ENCODE data around the gene BCORL1. TPM values are rescaled to one million over a fixed set of nuclear protein-coding genes. Genes with fewer than 3 reads are reported as not detected.

The BCORL1 gene, protein sequence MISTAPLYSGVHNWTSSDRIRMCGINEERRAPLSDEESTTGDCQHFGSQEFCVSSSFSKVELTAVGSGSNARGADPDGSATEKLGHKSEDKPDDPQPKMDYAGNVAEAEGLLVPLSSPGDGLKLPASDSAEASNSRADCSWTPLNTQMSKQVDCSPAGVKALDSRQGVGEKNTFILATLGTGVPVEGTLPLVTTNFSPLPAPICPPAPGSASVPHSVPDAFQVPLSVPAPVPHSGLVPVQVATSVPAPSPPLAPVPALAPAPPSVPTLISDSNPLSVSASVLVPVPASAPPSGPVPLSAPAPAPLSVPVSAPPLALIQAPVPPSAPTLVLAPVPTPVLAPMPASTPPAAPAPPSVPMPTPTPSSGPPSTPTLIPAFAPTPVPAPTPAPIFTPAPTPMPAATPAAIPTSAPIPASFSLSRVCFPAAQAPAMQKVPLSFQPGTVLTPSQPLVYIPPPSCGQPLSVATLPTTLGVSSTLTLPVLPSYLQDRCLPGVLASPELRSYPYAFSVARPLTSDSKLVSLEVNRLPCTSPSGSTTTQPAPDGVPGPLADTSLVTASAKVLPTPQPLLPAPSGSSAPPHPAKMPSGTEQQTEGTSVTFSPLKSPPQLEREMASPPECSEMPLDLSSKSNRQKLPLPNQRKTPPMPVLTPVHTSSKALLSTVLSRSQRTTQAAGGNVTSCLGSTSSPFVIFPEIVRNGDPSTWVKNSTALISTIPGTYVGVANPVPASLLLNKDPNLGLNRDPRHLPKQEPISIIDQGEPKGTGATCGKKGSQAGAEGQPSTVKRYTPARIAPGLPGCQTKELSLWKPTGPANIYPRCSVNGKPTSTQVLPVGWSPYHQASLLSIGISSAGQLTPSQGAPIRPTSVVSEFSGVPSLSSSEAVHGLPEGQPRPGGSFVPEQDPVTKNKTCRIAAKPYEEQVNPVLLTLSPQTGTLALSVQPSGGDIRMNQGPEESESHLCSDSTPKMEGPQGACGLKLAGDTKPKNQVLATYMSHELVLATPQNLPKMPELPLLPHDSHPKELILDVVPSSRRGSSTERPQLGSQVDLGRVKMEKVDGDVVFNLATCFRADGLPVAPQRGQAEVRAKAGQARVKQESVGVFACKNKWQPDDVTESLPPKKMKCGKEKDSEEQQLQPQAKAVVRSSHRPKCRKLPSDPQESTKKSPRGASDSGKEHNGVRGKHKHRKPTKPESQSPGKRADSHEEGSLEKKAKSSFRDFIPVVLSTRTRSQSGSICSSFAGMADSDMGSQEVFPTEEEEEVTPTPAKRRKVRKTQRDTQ (N-terminal part only)
- 10 to 100 TPM in 1 of 4 donors, 1 to 10 TPM in 3; 4.3 to 10.0 (median 7.9) TPM for total RNA-seq

DNA sequence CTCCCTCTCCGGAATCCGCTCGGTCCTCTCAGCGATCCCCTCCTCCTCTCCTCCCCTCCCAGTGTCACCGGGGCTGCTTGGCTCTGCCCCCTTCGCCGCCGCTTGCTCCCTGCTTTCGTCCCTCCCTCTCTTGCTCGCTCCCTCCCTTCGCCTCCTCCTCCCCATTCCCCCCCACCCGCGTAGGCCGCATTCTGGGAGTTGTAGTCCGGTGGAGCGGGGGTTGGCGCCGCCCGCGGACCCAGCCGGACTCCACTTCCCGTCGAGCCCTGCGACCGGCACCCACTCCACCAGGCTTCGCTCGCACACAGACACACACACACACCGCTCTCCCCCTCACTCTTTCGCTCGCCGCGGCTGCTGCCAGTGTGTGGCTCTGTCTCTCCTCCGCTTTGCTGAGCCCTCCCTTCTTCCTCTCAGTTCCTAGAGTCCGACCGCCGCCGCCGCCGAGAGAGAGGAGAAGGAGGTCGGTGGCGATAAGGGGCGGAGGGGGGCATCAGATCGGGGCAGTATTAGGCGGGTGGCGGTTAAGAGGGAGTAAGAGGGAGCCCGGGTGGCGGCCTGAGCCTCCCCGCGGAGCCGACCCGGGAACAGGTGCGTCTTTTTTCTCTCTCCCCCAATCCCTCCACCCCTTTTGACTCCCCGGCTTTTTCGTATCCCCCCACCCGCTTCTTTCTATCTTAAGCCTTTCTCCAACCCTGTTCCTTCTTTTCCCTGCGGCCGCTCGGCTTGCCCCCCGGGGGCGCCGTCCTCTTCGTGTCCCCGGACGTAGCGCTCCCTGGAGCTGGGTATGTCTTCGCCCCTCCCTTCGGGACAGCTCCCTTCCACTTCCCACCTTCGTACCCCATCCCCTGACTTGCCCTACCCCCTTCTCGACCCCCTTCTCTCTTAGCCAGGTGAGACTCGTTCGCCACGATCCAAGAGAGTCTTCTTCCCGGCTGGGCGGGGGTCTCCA lies at the start of gene BCORL1:
Gene BCORL1 (plus strand): TSS at position 336 of the 952 bp plus-strand sequence. CDS start 22,597 bp downstream, outside the sequence.
- WGBS, 2 donors, result 0 to 42% methylated on average over 48 to 74 of the region's 74 CpGs
- peak; percentile 86 to 98 for DNase-seq (ENCODE audit: low spot score in 2 of 2)
- intact Hi-C loops (cut with DNase I; ENCODE audit: low total_unique reads), result no loop called here
- H3K4me3 ChIP-seq (ENCODE audit: low read depth, poor library complexity, severe bottlenecking), result no peak within 1 kb of the TSS
- TF ChIP-seq, protein P1, sequence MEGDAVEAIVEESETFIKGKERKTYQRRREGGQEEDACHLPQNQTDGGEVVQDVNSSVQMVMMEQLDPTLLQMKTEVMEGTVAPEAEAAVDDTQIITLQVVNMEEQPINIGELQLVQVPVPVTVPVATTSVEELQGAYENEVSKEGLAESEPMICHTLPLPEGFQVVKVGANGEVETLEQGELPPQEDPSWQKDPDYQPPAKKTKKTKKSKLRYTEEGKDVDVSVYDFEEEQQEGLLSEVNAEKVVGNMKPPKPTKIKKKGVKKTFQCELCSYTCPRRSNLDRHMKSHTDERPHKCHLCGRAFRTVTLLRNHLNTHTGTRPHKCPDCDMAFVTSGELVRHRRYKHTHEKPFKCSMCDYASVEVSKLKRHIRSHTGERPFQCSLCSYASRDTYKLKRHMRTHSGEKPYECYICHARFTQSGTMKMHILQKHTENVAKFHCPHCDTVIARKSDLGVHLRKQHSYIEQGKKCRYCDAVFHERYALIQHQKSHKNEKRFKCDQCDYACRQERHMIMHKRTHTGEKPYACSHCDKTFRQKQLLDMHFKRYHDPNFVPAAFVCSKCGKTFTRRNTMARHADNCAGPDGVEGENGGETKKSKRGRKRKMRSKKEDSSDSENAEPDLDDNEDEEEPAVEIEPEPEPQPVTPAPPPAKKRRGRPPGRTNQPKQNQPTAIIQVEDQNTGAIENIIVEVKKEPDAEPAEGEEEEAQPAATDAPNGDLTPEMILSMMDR (IDR thresholded peaks at IDR 0.05), result no peak
- TF ChIP-seq POLR2A (IDR thresholded peaks at IDR 0.05), result no peak

DNA sequence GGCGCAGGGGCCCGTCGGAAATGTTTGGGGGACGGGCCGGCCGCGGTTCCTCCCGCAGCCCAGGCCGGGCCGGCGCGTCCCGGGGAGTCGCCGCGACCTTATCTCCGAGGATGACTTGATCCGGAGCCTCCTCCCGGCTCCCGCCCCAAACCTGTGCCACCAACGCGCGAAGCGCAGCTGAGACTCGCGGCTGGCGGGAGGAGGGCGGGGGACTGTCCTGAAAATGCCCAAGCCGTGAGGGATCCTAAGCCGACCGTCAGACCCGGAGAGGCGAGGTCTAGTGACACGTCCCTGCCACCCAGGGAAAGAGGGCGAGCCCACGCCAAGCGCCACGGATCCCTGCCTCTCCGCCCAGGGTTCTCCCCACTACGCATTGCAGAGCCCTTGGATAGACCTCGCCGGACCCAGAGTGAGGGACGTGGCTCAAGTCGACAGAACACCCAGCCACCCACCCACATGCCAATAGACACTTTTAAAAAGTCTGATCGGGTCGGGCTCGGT lies 49.6 kb upstream of the BCORL1 start:
- DNase-seq (ENCODE audit: low spot score in 2 of 2), result no peak
- no peak for TF ChIP-seq POLR2A (IDR thresholded peaks at IDR 0.05)
- TF ChIP-seq, protein P1 (IDR thresholded peaks at IDR 0.05), result no peak
- H3K4me3 ChIP-seq (ENCODE audit: low read depth, poor library complexity, severe bottlenecking), result peak overlapping the region; percentile 17
- intact Hi-C loops (cut with DNase I; ENCODE audit: low total_unique reads), result no loop called here
- 19 to 55% methylated on average over 5 to 27 of the region's 47 CpGs for WGBS, 2 donors

DNA sequence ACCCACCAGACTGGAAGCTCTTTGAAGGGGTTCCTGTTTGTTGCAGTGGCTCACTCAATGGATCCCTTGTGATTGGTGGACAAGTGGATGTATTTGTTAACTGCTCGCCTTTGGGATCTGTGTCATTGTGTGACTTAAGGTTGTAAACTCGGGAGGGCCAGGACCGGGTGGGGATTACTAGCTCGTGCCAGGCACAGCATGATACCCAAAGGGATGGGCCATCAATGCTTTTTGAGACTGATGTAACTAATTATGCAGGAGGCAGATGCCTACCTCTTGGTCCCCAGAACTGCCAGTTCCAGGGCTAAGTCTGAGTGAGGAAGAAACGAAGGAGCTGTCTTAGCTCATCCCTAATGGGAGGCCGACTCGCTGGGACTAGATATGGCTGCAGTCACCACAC lies 48.7 kb upstream of the BCORL1 start:
- 27 to 53% methylated on average over 7 of the region's 7 CpGs for WGBS, 2 donors
- no peak for DNase-seq (ENCODE audit: low spot score in 2 of 2)
- no peak overlapping the region for H3K4me3 ChIP-seq (ENCODE audit: low read depth, poor library complexity, severe bottlenecking)
- intact Hi-C loops (cut with DNase I; ENCODE audit: low total_unique reads), result no loop called here
- TF ChIP-seq, protein P1 (IDR thresholded peaks at IDR 0.05), result no peak
- no peak for TF ChIP-seq POLR2A (IDR thresholded peaks at IDR 0.05)

DNA sequence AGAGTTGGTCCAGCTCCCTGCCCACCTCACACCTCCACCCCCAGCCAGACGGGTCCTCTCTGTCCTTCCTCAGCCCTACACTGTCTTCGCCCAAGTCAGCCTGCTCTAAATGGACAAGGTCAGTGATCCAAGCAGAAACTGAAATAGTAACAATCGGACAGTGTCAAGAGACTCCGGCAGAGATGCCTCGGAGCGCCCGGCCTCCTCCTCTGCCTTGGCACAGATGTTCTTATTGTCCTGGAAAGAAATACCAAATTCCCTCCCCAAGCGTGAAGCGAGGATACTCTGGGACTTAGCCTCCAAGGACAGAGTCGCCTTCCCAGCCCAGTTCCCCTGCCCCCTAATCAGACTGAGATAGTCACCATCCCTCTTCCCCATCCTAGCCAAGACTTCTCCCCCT lies 48.0 kb upstream of the BCORL1 start:
- 45 to 57% methylated on average over 10 of the region's 10 CpGs for WGBS, 2 donors
- TF ChIP-seq, protein P1 (IDR thresholded peaks at IDR 0.05), result no peak
- no peak for TF ChIP-seq POLR2A (IDR thresholded peaks at IDR 0.05)
- no peak for DNase-seq (ENCODE audit: low spot score in 2 of 2)
- no peak overlapping the region for H3K4me3 ChIP-seq (ENCODE audit: low read depth, poor library complexity, severe bottlenecking)
- intact Hi-C loops (cut with DNase I; ENCODE audit: low total_unique reads), result no loop called here
